ENCODE measurements around the gene AHDC1. TPM values are rescaled to one million over a fixed set of nuclear protein-coding genes. Genes with fewer than 3 reads are reported as not detected.

The AHDC1 gene
- total and polyA plus RNA-seq, 2 of the 13 experiments (the other 11 are each of a cell fraction or from before 2014, with no cell fraction given), result 1.0 to 2.7 TPM

- TF ChIP-seq AHDC1 (CRISPR knock-in tag; IDR thresholded peaks at IDR 0.05; ENCODE audit: borderline replicate concordance) (no peak; the same call in 1 of the 2 replicates), ZNF704 (CRISPR knock-in tag; IDR thresholded peaks at IDR 0.05; ENCODE audit: borderline replicate concordance) (peak; percentile 36; the same call in 1 of the 2 replicates), ATF4 (CRISPR knock-in tag; IDR thresholded peaks at IDR 0.05) (peak in 1 of 2 experiments; percentile 57; a peak in 1 of 4 replicates), ETS1 (CRISPR knock-in tag; IDR thresholded peaks at IDR 0.05) (no peak), HNF4G (IDR thresholded peaks at IDR 0.05; ENCODE audit: borderline replicate concordance, low read depth, low read length) (no peak), HNF4G (CRISPR knock-in tag; IDR thresholded peaks at IDR 0.05; ENCODE audit: borderline replicate concordance, low read depth) (no peak), ZSCAN21 (CRISPR knock-in tag; IDR thresholded peaks at IDR 0.05; ENCODE audit: borderline replicate concordance) (no peak), GLI4 (CRISPR knock-in tag; IDR thresholded peaks at IDR 0.05; ENCODE audit: borderline replicate concordance) (no peak), ZNF292 (CRISPR knock-in tag; IDR thresholded peaks at IDR 0.05; ENCODE audit: borderline replicate concordance, low read depth) (peak; percentile 18; the same call in 1 of the 2 replicates), AHR (CRISPR knock-in tag; IDR thresholded peaks at IDR 0.05) (0 out of 2 replicates have a peak, but pooled peaks have one; percentile 17), HINFP (CRISPR knock-in tag; IDR thresholded peaks at IDR 0.05; ENCODE audit: low read depth) (peak; percentile 53; the same call in 1 of the 2 replicates), DNMT1 (CRISPR knock-in tag; IDR thresholded peaks at IDR 0.05) (no peak), ZBTB34 (CRISPR knock-in tag; IDR thresholded peaks at IDR 0.05) (no peak)
Measured at GRCh38 chr1:27542463-27543273, 61.3 kb downstream of the AHDC1 start (continued).

Data from HepG2 (cell line).